Parathyroid adenoma (tissue), 2 donors: ENCODE data around the gene ATXN3.

Source experiments
- H2AFZ ChIP-seq: fragments of 300-600 bp; sonication (generic); one replicate; pipeline ENCODE4 v1.7.0; 2017; ENCODE audit warnings: antibody characterized with exemption, mild to moderate bottlenecking
- H3K27ac ChIP-seq: fragments of 300-600 bp; sonication (generic); one replicate; pipeline ENCODE4 v1.7.0; 2017
- H3K27me3 ChIP-seq: fragments of 300-600 bp; sonication (generic); one replicate; pipeline ENCODE4 v1.7.0; 2017; ENCODE audit warnings: low read length; ENCODE audit not compliant: control insufficient read depth, insufficient read depth
- H3K36me3 ChIP-seq: fragments of 300-600 bp; sonication (generic); one replicate; pipeline ENCODE4 v1.7.0; 2017; ENCODE audit warnings: low read length; ENCODE audit not compliant: control insufficient read depth, insufficient read depth
- H3K4me1 ChIP-seq: fragments of 300-600 bp; sonication (generic); one replicate; pipeline ENCODE4 v1.7.0; 2017; ENCODE audit warnings: control low read depth
- H3K4me2 ChIP-seq: fragments of 300-600 bp; sonication (generic); one replicate; pipeline ENCODE4 v1.7.0; 2017; ENCODE audit warnings: low read length
- H3K4me3 ChIP-seq: fragments of 300-600 bp; sonication (generic); one replicate; pipeline ENCODE4 v1.7.0; 2017; ENCODE audit warnings: low read depth, low read length
- H3K79me2 ChIP-seq: fragments of 300-600 bp; sonication (generic); one replicate; pipeline ENCODE4 v1.7.0; 2017; ENCODE audit warnings: control low read depth
- H3K9ac ChIP-seq: fragments of 300-600 bp; sonication (generic); one replicate; pipeline ENCODE4 v1.7.0; 2017; ENCODE audit warnings: mild to moderate bottlenecking
- H3K9me3 ChIP-seq: fragments of 300-600 bp; sonication (generic); one replicate; pipeline ENCODE4 v1.7.0; 2017; ENCODE audit warnings: low read length; ENCODE audit not compliant: control insufficient read depth
- TF ChIP-seq, protein P1 (sequence below): fragments of 300-600 bp; sonication (generic); IDR thresholded peaks from one replicate; pipeline ENCODE4 v1.7.0; 2017; ENCODE audit warnings: antibody characterized with exemption, mild to moderate bottlenecking
- donor health status: primary hyperparathyroidism.

Gene ATXN3

DNA sequence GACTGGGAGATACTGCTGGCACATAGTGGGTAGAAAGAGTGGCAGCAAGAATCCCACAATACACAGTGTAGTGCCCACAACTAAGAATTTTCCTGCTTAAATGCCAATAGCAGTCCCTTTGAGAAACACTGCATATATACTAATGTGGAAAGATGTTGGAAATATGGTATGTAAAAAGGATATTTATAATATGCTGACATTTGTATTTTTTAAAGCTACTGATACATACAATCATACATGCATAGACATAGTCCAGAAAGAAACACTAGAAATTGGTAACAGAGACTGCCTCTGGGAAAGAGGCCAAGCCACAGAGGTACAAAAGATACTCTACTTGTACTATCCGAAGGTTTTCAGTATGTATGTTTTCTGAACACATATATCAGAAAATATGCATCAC is 96.8 kb downstream of the ATXN3 start:
- Histone ChIP-seq H3K4me3 (no peak overlapping the region), H3K36me3 (no peaks in the 10 kb centered on the region), H3K4me2 (no peak overlapping the region), H3K4me1 (no peaks in the 10 kb centered on the region), H2AFZ (no peak overlapping the region), H3K9me3 (no peaks in the 10 kb centered on the region), H3K79me2 (peaks cover 3% of the 10 kb centered on the region), H3K27me3 (no peaks in the 10 kb centered on the region), H3K9ac (no peak overlapping the region), H3K27ac (no peak overlapping the region)
- TF ChIP-seq, protein P1, sequence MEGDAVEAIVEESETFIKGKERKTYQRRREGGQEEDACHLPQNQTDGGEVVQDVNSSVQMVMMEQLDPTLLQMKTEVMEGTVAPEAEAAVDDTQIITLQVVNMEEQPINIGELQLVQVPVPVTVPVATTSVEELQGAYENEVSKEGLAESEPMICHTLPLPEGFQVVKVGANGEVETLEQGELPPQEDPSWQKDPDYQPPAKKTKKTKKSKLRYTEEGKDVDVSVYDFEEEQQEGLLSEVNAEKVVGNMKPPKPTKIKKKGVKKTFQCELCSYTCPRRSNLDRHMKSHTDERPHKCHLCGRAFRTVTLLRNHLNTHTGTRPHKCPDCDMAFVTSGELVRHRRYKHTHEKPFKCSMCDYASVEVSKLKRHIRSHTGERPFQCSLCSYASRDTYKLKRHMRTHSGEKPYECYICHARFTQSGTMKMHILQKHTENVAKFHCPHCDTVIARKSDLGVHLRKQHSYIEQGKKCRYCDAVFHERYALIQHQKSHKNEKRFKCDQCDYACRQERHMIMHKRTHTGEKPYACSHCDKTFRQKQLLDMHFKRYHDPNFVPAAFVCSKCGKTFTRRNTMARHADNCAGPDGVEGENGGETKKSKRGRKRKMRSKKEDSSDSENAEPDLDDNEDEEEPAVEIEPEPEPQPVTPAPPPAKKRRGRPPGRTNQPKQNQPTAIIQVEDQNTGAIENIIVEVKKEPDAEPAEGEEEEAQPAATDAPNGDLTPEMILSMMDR = no peak
